GM21786 (cell line): ENCODE results near the gene UTS2.

Experiments used
- ATAC-seq: cut with Tn5 transposase; IDR thresholded peaks from one replicate; pipeline ENCODE4 v1.9.1; 2021; ENCODE audit not compliant: unreplicated experiment

UTS2 gene

GRCh38 chr1:7863756-7864328 lies 11.0 kb upstream of the UTS2 start:
- no peak for ATAC-seq

- no peak for ATAC-seq
These were observed 9.6 kb upstream of the UTS2 start for GRCh38 chr1:7862211-7863060.

GRCh38 chr1:7861452-7861851 lies 8.6 kb upstream of the UTS2 start:
- ATAC-seq = no peak

GRCh38 chr1:7860130-7860529 lies 7.3 kb upstream of the UTS2 start:
- ATAC-seq = no peak

- ATAC-seq = no peak
These were observed 6.5 kb upstream of the UTS2 start for GRCh38 chr1:7859406-7859805.

GRCh38 chr1:7857985-7858384 lies 5.1 kb upstream of the UTS2 start:
- no peak for ATAC-seq

- ATAC-seq = no peak
These were observed 4.1 kb upstream of the UTS2 start for GRCh38 chr1:7857000-7857399.

GRCh38 chr1:7856345-7856744 lies 3.5 kb upstream of the UTS2 start:
- ATAC-seq = no peak

GRCh38 chr1:7853684-7854026 lies 790 bp upstream of the UTS2 start:
- ATAC-seq = no peak

GRCh38 chr1:7850786-7851185 lies 2.1 kb downstream of the UTS2 start:
- no peak for ATAC-seq

- no peak for ATAC-seq
These were observed 5.3 kb downstream of the UTS2 start for GRCh38 chr1:7847599-7847998.

- no peak for ATAC-seq
These were observed 6.2 kb downstream of the UTS2 start for GRCh38 chr1:7846656-7847055.

GRCh38 chr1:7845761-7846160 lies 7.1 kb downstream of the UTS2 start:
- no peak for ATAC-seq

GRCh38 chr1:7842517-7842916 lies 10.3 kb downstream of the UTS2 start:
- no peak for ATAC-seq

- no peak for ATAC-seq
These were observed 13.3 kb downstream of the UTS2 start for GRCh38 chr1:7839526-7839925.

GRCh38 chr1:7838714-7839113 lies 14.2 kb downstream of the UTS2 start:
- no peak for ATAC-seq

- ATAC-seq = no peak
These were observed 19.8 kb downstream of the UTS2 start for GRCh38 chr1:7833035-7833434.

GRCh38 chr1:7831458-7831857 lies 21.4 kb downstream of the UTS2 start:
- ATAC-seq = no peak

GRCh38 chr1:7827126-7827955 lies 25.5 kb downstream of the UTS2 start:
- no peak for ATAC-seq

GRCh38 chr1:7826363-7826762 lies 26.5 kb downstream of the UTS2 start:
- no peak for ATAC-seq

GRCh38 chr1:7824701-7825100 lies 28.2 kb downstream of the UTS2 start:
- ATAC-seq = no peak

GRCh38 chr1:7821282-7821681 lies 31.6 kb downstream of the UTS2 start:
- no peak for ATAC-seq
